ENCODE data around the gene TNRC18.

DNA sequence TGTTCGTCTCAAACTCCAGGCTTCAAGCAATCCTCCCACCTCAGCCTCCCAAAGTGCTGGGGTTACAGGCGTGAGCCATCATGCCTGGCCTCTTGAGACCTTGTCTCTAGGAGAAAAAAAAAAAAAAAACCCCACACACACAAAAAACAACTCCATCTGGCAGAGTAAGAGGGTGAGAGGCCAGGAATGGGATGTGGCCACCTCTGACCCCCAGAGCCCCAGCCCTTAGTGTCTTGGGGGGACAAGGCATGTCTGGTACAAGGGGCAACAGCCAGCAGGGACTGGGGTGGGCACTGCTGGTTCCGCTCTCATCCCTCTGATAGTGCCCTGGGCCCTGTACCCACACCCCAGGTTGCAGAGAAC is 15.6 kb upstream of the TNRC18 start:
- no peak for TF ChIP-seq POLR2A (IDR thresholded peaks at IDR 0.05; ENCODE audit: low read depth, low read length)
- no peak for TF ChIP-seq CTCF (IDR thresholded peaks at IDR 0.05; ENCODE audit: extremely low read depth in 1 of 2, insufficient read depth in 1 of 2, low read depth in 1 of 2, low read length in 2 of 2)
